Hematopoietic multipotent progenitor cell treated with erythropoietin and hydrocortisone succinate and interleukin-3 and kit ligand, for 17 days (in vitro differentiated cells): Measurements from ENCODE around the gene PACS1.

ENCODE experiments used
- DNase-seq: peaks from one replicate; pipeline ENCODE4 v3.0.0-alpha.2; 2015; ENCODE audit warnings: low spot score

PACS1 gene

GRCh38 chr11:66187453-66187852 lies 117.4 kb downstream of the PACS1 start:
- DNase-seq: no peak

- DNase-seq: no peak
Measured at GRCh38 chr11:66188580-66188979, 118.5 kb downstream of the PACS1 start.

GRCh38 chr11:66189031-66189745 lies 119.1 kb downstream of the PACS1 start:
- DNase-seq: no peak

DNA sequence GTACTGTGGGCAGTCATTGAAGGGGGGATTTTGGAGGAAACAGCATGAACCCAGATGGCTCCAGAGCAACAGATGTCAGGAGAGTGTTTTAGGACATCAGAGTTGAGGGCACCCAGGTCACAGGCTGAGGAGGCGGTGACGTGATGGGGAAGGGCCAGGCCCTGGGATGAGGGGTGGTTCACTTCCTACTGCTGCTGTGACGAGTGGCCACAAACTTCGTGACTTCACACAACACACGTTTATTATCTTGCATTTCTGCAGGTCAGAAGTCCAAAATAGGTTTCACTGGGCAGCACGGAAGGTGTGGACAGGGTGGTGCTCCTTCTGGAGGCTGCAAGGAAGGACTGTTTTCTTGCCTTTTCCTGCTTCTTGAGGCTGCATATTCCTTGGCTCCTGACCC lies 120.7 kb downstream of the PACS1 start:
- DNase-seq: no peak

GRCh38 chr11:66192181-66192863 lies 122.2 kb downstream of the PACS1 start:
- no peak for DNase-seq

- no peak for DNase-seq
Measured at GRCh38 chr11:66194391-66194790, 124.3 kb downstream of the PACS1 start.

DNA sequence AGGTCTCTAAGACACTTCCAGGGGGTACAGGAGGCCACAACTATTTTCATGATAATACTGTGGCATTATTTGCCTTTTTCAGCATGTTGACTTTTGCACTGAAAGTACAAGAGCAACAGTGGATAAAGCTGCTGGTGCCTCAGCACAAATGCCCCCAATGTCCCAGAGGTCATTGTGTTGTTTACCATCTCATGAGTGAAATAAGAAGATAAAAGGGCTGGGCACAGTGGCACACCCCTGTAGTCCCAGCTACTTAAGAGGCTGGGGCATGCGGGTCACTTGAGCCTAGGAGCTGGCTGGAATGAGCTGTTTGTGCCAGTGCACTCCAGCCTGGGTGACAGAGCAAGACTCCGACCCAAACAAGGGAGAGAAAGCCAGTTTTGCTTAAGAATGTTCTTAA lies 125.8 kb downstream of the PACS1 start:
- peak; percentile 44 for DNase-seq

DNA sequence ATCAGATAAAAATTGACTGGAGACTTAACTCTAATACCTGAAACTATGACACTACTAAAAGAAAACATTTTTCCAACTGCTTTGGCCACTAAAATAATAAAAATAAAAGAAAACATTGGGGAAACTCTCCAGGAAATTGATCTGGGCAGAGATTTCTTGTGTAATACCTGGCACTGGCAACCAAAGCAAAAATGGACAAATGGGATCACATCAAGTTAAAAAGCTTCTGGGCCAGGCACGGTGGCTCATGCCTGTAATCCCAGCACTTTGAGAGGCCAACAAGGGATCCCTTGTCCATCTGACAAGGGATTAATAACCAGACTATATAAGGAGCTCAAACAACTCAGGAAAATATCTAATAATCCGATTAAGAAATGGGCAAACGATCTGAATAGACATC lies 133.8 kb downstream of the PACS1 start:
- DNase-seq: no peak

- no peak for DNase-seq
Measured at GRCh38 chr11:66204412-66204811, 134.3 kb downstream of the PACS1 start.

DNA sequence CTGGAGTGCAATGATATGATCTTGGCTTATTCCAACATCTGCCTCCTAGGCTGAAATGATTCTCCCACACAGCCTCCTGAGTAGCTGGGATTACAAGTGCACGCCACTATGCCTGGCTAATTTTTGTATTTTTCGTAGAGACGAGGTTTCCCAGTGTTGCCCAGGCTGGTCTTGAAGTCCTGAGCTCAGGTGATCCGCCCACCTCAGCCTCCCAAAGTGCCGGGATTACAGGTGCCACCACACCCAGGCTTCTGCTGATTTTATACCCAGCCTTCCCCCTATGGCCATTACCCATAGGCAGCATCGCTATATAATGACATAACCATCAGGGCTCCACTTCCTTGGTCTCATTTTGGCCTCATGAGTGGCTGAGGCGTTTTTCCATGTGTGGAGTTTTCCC lies 137.7 kb downstream of the PACS1 start:
- DNase-seq: no peak

DNA sequence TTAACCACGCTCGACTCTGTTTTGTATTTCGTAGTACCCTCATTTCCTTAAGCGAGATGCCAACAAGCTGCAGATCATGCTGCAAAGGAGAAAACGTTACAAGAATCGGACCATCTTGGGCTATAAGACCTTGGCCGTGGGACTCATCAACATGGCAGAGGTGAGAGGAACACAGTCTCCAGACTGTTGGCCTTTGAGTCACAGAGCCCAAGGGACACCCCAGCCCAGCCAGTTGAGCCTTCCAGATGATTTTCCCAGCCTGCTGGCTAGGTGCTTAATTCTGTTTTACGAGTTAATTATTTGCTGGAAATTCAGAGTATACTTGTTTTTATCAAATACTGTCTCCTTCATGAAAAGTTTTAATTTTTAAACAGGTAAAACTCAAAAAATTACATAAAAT lies 141.0 kb downstream of the PACS1 start:
- DNase-seq: no peak

DNA sequence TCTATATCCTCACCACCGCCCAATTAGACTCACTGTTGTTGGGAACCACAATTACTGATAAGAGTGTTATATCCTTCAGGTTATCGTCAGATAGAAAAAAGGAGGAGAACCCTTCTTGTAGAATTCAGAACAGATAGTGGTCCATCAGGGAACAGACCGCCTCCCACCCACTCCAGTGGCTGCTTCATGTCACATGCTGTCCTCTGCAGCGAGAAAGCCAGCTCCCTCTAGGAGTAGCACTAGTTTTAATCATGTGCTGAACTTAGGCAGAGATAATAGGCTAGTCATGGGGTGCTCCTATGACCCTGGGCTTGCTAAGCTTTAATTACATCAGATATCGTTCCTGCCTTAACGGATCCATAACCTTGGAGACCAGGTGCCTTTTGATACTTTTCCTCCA lies 146.8 kb downstream of the PACS1 start:
- no peak for DNase-seq

DNA sequence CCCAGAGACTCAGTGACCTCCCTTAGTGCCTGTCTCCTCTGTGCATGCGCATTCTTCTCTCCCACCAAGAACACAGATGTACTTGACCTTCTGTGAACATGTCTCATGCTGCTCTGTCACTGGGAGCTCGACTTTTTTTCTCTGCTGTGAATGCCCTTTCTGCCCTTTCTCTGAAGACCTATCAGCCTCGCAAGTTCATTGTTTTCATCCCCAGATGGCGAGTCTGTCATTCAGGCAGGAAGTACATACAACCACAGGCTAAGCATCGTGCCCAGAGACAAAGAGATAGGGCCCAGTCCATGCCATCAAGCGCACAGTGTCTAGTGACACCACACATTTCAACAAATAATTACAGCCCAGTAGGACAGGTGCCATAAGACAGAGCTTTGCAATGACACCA lies 148.0 kb downstream of the PACS1 start:
- DNase-seq: no peak

DNA sequence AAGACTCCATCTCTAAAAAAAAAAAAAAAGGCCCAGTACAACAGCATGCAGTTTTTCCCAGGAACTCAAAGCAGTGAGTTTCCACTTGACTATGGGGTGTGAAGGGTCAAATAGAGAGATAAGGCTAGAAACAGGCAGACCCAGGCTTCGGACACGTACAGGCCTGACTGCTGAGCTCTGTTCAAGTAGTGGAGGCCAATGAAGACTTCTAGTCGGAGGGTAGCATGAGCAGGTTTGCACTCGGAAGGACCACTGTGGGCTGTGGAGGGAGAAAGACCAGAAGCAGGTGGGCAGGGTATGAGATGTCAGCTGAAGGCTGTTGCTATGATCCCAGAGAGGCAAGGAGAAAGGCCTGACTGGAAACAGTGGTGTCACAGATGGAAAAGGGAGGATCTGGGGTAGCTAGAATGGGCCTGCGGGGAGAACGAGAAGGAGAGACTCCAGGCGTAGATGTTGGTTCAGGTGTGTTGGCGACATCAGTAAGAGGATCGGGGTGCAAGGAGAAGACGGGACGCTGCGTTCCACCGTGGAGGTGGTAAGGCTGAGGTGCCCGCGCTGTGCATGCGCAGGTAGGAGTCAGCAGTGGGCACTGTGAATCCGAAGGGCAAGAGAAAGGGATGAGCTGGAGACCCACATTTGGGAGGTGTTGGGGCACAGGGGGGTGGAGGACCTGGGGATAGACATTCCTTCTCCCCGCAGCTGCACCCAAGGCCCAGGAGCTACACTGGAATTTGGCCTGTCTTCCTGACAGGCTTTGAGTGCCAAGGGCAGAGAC lies 149.0 kb downstream of the PACS1 start:
- no peak for DNase-seq

- no peak for DNase-seq
Measured at GRCh38 chr11:66219846-66220565, 149.9 kb downstream of the PACS1 start.

DNA sequence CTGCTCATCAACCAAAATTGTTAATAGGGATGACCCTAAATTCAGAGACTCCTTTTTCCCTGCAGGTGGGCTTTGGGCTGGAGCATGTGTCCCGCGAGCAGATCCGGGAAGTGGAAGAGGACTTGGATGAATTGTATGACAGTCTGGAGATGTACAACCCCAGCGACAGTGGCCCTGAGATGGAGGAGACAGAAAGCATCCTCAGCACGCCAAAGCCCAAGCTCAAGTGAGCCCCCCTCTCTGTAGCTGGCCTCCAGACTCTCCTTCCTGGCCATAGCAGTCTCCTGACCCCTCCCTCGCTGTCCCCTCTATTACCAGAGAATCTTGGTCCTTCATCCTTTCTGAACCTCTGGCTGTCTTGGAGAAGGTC lies 150.5 kb downstream of the PACS1 start:
- no peak for DNase-seq

- no peak for DNase-seq
Measured at GRCh38 chr11:66221012-66221411, 150.9 kb downstream of the PACS1 start.

- DNase-seq: no peak
Measured at GRCh38 chr11:66221726-66222236, 151.7 kb downstream of the PACS1 start.

GRCh38 chr11:66222358-66223149 lies 152.5 kb downstream of the PACS1 start:
- peak; percentile 96 for DNase-seq

DNA sequence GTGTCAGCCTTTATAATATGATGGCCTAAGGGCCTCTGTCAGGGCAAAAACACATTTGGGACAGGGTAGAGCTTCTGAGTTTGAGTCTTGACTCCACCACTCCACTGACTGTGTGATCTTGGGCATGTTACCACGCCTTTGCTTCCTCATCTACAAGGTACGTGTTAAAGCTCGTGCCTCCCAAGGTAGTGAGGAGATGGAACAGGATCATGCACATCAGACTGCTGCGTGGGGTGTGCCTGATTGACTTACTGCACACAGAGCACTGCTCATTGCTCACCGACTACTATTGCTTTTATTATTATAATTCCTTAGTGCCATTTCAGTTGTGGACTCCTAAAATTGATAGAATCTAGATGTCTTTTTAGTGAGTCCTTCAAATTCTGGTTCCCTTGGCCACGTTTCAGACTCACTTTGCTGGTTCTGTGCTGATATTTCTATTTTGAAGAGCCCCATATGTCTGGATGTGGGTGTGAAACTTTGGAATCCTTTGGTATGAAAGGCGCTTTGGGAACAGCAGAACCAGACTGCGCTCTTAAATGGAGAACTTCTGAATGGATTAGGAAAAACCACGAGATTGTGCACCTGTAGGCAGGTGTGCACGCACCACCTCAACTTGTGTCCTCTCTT lies 154.3 kb downstream of the PACS1 start:
- DNase-seq: no peak

GRCh38 chr11:66225066-66225465 lies 155.0 kb downstream of the PACS1 start:
- no peak for DNase-seq
